OCI-LY3 (cell line): Measurements from ENCODE around the gene RAI1.

Experiments
- H2AFZ ChIP-seq: fragments of 200-600, 300-600 bp; shearing (Covaris generic); 2 replicates; pipeline ENCODE4 v1.6.0; 2014; ENCODE audit warnings: antibody characterized with exemption, low read depth, low read length
- H3K27ac ChIP-seq: fragments of 200-600, 300-600 bp; sonication (generic); 2 replicates; pipeline ENCODE4 v1.5.1; 2014; ENCODE audit warnings: mild to moderate bottlenecking, low read length, moderate library complexity, mixed read lengths
- H3K27me3 ChIP-seq: fragments of 200-600, 300-600 bp; sonication (generic); 2 replicates; pipeline ENCODE4 v1.6.1; 2014; ENCODE audit warnings: low read depth, low read length, mixed read lengths
- H3K36me3 ChIP-seq: fragments of 200-600, 300-600 bp; sonication (generic); replicated peaks from 2 replicates; pipeline ENCODE3; 2014; ENCODE audit warnings: low read depth, low read length, mixed read lengths
- H3K4me1 ChIP-seq: fragments of 300-600, 200-600 bp; sonication (generic); 2 replicates; pipeline ENCODE4 v1.6.1; 2014; ENCODE audit warnings: low read length, mixed read lengths
- H3K4me2 ChIP-seq: fragments of 200-600, 300-600 bp; sonication (generic); 2 replicates; pipeline ENCODE4 v1.6.1; 2014; ENCODE audit warnings: low read length, mixed read lengths
- H3K4me3 ChIP-seq: fragments of 300-600, 200-600 bp; sonication (generic); 2 replicates; pipeline ENCODE4 v1.5.1; 2014; ENCODE audit warnings: antibody characterized with exemption, mild to moderate bottlenecking, low read length, moderate library complexity
- H3K79me2 ChIP-seq: fragments of 300-600, 200-600 bp; shearing (Covaris generic); 2 replicates; pipeline ENCODE4 v1.6.1; 2014; ENCODE audit warnings: mild to moderate bottlenecking, low read length, mixed read lengths
- H3K9ac ChIP-seq: fragments of 300-600, 200-600 bp; shearing (Covaris generic); 2 replicates; pipeline ENCODE4 v1.6.0; 2014; ENCODE audit warnings: mild to moderate bottlenecking, low read length, moderate library complexity
- H3K9me3 ChIP-seq: fragments of 200-600, 300-600 bp; shearing (Covaris generic); 2 replicates; pipeline ENCODE4 v1.6.1; 2014; ENCODE audit warnings: low read length, mixed read lengths; ENCODE audit not compliant: insufficient read depth
- H4K20me1 ChIP-seq: fragments of 200-600, 300-600 bp; sonication (generic); 2 replicates; pipeline ENCODE4 v1.6.1; 2016; ENCODE audit warnings: low read length, mixed read lengths; ENCODE audit not compliant: insufficient read depth
- CTCF ChIP-seq: fragments of 200-600, 300-600 bp; sonication (generic); IDR thresholded peaks from 2 replicates; pipeline ENCODE4 v1.5.1; 2014; ENCODE audit warnings: antibody characterized with exemption, low read length, low read depth
- EZH2phosphoT487 ChIP-seq: fragments of 200-600 bp; shearing (Covaris generic); IDR thresholded peaks from 2 replicates; pipeline ENCODE4 v1.6.1; 2018; ENCODE audit warnings: antibody characterized with exemption, mixed run types, low read depth

RAI1 gene

GRCh38 chr17:17750881-17751280 is 69.6 kb downstream of the RAI1 start:
- H3K4me1 ChIP-seq = peaks cover 34% of the 10 kb centered on the region
- H3K4me3 ChIP-seq = peak overlapping the region; percentile 66
- H3K27me3 ChIP-seq = no peaks in the 10 kb centered on the region
- TF ChIP-seq EZH2phosphoT487 (no peak), CTCF (no peak)
- no peaks in the 10 kb centered on the region for H3K36me3 ChIP-seq
- peak overlapping the region; percentile 75 for H3K4me2 ChIP-seq
- no peaks in the 10 kb centered on the region for H4K20me1 ChIP-seq
- H3K79me2 ChIP-seq = peaks cover 17% of the 10 kb centered on the region; the same call in 1 of the 2 replicates
- H3K9ac ChIP-seq = peak overlapping the region; percentile 65; the same call in 1 of the 2 replicates
- H3K27ac ChIP-seq = peak overlapping the region; percentile 82
- no peaks in the 10 kb centered on the region; the same call in 1 of the 2 replicates for H3K9me3 ChIP-seq
- H2AFZ ChIP-seq = no peak overlapping the region

GRCh38 chr17:17751489-17752088 is 70.3 kb downstream of the RAI1 start:
- peaks cover 17% of the 10 kb centered on the region; the same call in 1 of the 2 replicates for H3K79me2 ChIP-seq
- H4K20me1 ChIP-seq = no peaks in the 10 kb centered on the region
- TF ChIP-seq CTCF = no peak
- no peak for TF ChIP-seq EZH2phosphoT487
- peak overlapping the region; percentile 75 for H3K4me2 ChIP-seq
- H3K9ac ChIP-seq = peak overlapping the region; percentile 65
- no peak overlapping the region for H2AFZ ChIP-seq
- peak overlapping the region; percentile 66 for H3K4me3 ChIP-seq
- H3K9me3 ChIP-seq = no peaks in the 10 kb centered on the region; the same call in 1 of the 2 replicates
- peaks cover 34% of the 10 kb centered on the region for H3K4me1 ChIP-seq
- H3K36me3 ChIP-seq = no peaks in the 10 kb centered on the region
- no peaks in the 10 kb centered on the region for H3K27me3 ChIP-seq
- H3K27ac ChIP-seq = peak overlapping the region; percentile 82

DNA sequence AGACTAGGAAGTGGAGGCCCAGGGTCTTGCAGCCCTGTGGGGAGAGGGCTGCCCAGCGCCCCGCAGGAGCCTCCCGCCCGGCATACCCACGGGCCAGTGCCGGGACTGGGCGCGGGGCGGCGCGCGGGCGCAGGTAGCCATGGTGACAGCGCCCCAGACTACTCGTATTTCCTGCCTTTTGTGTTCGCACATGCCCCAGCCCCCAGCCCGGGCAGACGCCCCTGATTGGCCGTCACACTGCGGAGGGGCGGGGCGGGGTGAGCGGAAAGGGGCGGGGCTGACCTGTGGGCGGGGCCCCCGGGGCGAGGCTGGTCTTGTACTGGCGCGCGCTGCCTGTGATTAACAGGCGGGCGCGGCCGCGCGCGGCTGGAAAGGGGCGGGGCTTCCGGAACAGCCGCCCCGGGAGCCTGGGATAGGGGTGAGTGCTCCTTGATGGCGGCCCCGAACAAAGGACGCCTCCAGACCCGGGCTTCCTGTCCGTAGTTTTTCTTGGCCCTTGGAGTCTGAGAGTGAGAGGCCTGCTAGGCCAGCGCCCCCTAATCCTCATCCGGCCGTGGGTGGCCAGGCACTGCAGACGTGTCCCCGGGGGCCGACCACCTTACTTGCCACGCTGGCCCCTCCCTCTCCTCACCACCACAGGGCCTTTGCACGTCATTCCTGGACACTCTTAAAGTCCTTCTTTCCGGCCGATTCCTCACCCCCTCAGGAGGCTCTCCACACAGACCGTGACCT is 71.0 kb downstream of the RAI1 start:
- Histone ChIP-seq H2AFZ (no peak overlapping the region), H3K36me3 (no peaks in the 10 kb centered on the region), H4K20me1 (no peaks in the 10 kb centered on the region), H3K4me1 (peaks cover 37% of the 10 kb centered on the region), H3K9ac (peak overlapping the region; percentile 65), H3K4me3 (peak overlapping the region; percentile 82), H3K79me2 (peaks cover 17% of the 10 kb centered on the region; the same call in 1 of the 2 replicates), H3K9me3 (no peaks in the 10 kb centered on the region; the same call in 1 of the 2 replicates), H3K27ac (peak overlapping the region; percentile 82), H3K4me2 (peak overlapping the region; percentile 87), H3K27me3 (no peaks in the 10 kb centered on the region)
- TF ChIP-seq CTCF = 0 out of 2 replicates have a peak, but pooled peaks have one; percentile 4
- no peak for TF ChIP-seq EZH2phosphoT487

DNA sequence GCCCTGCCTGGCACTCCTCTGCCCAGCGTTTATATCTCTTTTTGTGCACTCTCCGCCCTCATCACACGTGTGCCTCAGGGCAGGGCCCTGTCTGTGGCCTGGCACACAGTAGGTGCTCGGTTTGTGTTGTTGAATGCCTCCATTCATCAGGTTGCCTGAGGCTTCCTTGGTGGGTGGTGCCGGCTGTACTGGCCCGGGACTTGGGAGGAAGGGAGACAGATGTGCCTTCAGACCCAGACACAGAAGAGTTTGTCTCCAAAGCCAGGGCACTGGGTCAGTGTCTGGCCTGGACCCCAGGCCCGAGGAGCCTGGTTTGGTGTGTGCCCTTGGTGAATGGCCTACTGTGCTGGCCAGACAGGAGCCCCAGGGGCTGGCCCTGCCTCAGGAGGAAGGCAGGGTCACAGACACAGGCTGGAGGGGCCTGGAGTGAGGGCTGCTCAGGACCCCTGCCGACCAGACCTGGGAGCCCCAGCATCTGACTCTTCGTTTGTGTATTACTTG is 71.6 kb downstream of the RAI1 start:
- H3K79me2 ChIP-seq = peaks cover 17% of the 10 kb centered on the region; the same call in 1 of the 2 replicates
- peak overlapping the region; percentile 61 for H3K9ac ChIP-seq
- peak overlapping the region; percentile 82 for H3K4me3 ChIP-seq
- peak overlapping the region; percentile 16; the same call in 1 of the 2 replicates for H3K27ac ChIP-seq
- no peaks in the 10 kb centered on the region for H4K20me1 ChIP-seq
- no peaks in the 10 kb centered on the region for H3K36me3 ChIP-seq
- TF ChIP-seq CTCF = no peak
- H3K4me1 ChIP-seq = peaks cover 43% of the 10 kb centered on the region
- no peaks in the 10 kb centered on the region; the same call in 1 of the 2 replicates for H3K9me3 ChIP-seq
- H3K27me3 ChIP-seq = no peaks in the 10 kb centered on the region
- peak overlapping the region; percentile 87 for H3K4me2 ChIP-seq
- no peak overlapping the region for H2AFZ ChIP-seq
